SK-N-DZ (cell line): ENCODE measurements around the gene SLC24A4.

Experiments used
- DNase-seq: peaks from one replicate; pipeline ENCODE4 v3.0.0-alpha.2; 2015; ENCODE audit warnings: low spot score

SLC24A4 gene

GRCh38 chr14:92315050-92315805 lies 7.7 kb upstream of the SLC24A4 start:
- DNase-seq, result no peak

GRCh38 chr14:92316176-92316575 lies 6.8 kb upstream of the SLC24A4 start:
- no peak for DNase-seq

- DNase-seq, result no peak
These were observed 6.0 kb upstream of the SLC24A4 start for GRCh38 chr14:92316937-92317336.

- no peak for DNase-seq
These were observed 5.5 kb upstream of the SLC24A4 start for GRCh38 chr14:92317511-92317910.

- DNase-seq, result no peak
These were observed 1.3 kb upstream of the SLC24A4 start for GRCh38 chr14:92321701-92322100.

GRCh38 chr14:92322516-92322915 lies 449 bp upstream of the SLC24A4 start:
- no peak for DNase-seq

- DNase-seq, result no peak
These were observed 1.2 kb downstream of the SLC24A4 start for GRCh38 chr14:92323916-92324818.

GRCh38 chr14:92325835-92326234 lies 2.9 kb downstream of the SLC24A4 start:
- no peak for DNase-seq

- no peak for DNase-seq
These were observed 5.8 kb downstream of the SLC24A4 start for GRCh38 chr14:92328664-92329255.

- DNase-seq, result no peak
These were observed 11.1 kb downstream of the SLC24A4 start for GRCh38 chr14:92334050-92334449.

- no peak for DNase-seq
These were observed 13.4 kb downstream of the SLC24A4 start for GRCh38 chr14:92336363-92336762.

GRCh38 chr14:92339426-92339825 lies 16.5 kb downstream of the SLC24A4 start:
- no peak for DNase-seq

GRCh38 chr14:92340071-92340470 lies 17.1 kb downstream of the SLC24A4 start:
- DNase-seq, result no peak

- DNase-seq, result no peak
These were observed 18.0 kb downstream of the SLC24A4 start for GRCh38 chr14:92340931-92341330.

- no peak for DNase-seq
These were observed 18.8 kb downstream of the SLC24A4 start for GRCh38 chr14:92341791-92342190.

- DNase-seq, result no peak
These were observed 25.2 kb downstream of the SLC24A4 start for GRCh38 chr14:92348154-92348553.

- DNase-seq, result no peak
These were observed 28.8 kb downstream of the SLC24A4 start for GRCh38 chr14:92351750-92352149.

- DNase-seq, result no peak
These were observed 29.4 kb downstream of the SLC24A4 start for GRCh38 chr14:92352158-92352985.

GRCh38 chr14:92353447-92353846 lies 30.5 kb downstream of the SLC24A4 start:
- DNase-seq, result no peak

- no peak for DNase-seq
These were observed 33.7 kb downstream of the SLC24A4 start for GRCh38 chr14:92356677-92357076.

- no peak for DNase-seq
These were observed 37.8 kb downstream of the SLC24A4 start for GRCh38 chr14:92360651-92361370.
